ELR (cell line): ENCODE results near the gene COL17A1.

Source experiments
- DNase-seq: peaks from one replicate; pipeline ENCODE4 v3.0.0-alpha.2; 2015; ENCODE audit warnings: low read depth

COL17A1 gene

GRCh38 chr10:104032144-104032775 lies 53.4 kb downstream of the COL17A1 start:
- no peak for DNase-seq

DNA sequence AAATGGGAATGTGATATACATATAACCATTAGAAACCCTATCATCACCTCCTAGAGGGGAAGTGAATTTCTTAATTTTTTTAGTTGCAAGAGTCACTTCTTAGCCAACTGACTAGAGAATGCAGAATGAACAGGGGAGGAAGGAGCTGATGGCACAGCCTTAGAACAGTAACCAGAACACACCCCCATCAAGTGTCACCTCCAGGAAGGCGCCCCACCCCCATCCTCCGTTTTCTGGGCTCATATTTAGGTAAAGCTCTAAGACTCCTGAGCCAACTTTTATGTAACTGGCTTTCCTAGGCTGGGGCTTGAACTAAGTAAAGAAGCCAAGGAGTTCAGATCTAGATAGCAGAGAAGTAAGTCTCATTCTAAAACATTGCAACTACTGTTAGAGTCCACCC lies 54.0 kb downstream of the COL17A1 start:
- DNase-seq = no peak

DNA sequence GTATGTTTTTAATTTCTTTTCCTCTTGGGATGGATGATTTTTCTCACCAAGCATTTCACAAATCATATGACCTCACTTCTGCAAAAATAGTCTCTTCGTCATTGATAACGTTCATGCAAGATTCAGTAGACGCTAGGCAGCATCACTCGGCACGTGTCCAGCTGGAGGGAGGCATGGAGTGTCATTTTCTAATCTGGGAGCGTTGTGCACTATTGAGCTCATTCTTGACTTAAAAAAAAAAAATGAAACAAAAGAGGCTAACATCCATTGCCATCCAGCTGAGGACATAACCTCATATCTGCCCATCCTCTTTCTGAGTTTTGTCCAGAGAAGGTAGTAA lies 56.2 kb downstream of the COL17A1 start:
- DNase-seq = no peak

DNA sequence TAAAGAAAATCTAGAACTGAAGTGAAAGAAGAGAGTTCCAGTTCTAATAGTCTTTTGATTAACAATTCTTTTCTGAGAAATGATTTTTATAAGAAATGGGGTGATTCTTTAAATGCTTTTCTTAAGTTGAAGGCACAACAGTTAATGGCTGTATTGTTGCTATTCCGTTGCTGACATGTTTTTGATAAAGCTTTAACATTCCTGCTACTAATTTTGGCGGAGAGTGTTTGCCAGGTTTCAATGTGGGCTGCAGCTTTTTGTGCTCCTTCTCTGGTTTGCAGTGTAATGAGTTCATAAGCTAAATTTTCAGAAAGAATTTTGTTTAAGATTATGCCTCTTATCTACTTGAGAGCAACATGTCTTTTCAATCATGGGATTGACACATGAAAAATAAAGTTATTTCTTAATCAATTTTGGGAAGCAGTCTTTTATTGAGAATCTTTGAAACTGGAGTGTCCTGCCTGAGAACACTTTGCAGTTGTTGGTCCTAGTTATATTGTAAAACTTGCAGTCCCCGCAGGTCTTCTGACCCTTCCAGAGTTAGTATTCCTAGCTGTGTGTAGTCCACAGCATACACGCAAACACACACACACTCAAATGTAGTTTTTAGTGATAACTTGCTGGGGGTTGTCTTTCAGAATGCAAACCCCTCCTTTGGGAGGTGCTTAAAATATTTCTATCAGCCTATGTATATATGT lies 56.7 kb downstream of the COL17A1 start:
- no peak for DNase-seq

DNA sequence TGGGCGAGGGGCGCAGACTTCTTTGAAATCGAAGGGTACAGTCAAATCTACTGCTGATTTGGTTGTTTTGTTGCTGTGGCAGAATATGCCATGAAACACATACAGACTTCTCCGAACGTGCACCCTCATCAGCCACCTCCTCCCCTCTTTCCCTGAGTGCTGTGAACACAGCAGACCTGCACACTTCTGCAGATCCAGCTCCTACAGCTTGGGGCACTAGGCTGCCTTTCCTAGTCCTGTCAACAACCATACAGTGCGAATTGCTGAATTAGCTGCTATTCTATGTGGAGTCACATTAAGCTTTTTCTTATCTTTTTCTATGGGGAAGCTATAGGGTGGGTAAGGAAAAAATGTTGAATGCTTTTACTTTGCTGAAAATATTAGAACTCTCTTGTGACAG lies 57.5 kb downstream of the COL17A1 start:
- DNase-seq = peak; percentile 39

DNA sequence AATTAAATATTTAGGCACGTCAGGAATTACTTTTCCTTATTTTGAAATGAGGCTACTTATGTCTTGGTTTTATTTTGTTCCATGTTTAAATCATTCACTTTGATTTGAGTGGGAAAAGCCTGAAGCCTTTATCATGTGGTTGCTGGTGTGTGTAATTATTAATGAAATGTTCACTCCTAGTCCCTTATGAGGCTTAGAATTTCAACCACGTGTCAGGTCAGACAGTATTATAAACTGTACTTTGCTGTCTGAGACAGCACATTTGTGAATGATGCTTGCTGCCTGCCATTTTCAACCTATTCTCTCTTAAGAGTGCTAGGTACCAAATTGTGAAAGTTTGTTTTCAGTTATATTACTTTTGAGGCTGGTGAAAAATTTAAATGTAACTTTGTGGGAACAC lies 58.9 kb downstream of the COL17A1 start:
- DNase-seq = no peak

DNA sequence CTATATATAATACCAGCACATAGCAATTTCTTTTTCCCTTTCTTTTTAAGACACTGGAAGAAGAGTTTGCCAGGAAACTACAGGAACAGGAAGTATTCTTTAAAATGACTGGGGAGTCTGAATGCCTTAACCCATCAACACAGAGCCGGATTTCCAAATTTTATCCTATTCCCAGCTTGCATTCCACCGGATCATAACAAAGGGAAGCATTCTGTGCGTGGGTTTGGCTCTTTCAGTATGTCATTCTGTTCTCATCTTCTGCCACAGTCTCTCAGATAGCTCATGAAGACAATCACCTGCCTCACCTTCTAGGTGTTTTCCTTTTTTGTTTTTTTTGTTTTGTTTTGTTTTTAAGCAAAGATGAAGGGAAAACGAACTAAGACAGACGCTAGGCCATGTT lies 60.2 kb downstream of the COL17A1 start:
- no peak for DNase-seq

DNA sequence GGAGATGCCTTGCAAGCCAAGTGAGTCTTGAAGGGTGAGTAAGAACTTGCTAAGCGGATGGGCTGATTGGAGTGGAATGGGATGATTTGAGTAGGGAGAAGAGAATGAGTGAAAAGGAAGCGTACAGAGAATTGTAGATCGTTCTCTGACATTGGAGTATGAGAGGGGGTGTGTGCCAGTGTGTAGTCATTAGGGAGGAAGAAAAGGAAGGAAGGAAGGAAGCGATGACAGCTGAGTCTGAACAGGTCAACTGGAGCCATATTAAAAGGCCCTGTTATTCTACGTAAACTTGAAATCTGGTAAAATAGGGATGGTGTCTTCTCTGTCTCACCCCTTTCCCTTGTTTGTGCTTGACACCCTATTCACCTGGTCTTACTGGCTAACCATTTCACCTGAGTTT lies 63.7 kb downstream of the COL17A1 start:
- no peak for DNase-seq

- DNase-seq = no peak
Observed at GRCh38 chr10:104021246-104021645, 64.4 kb downstream of the COL17A1 start.

DNA sequence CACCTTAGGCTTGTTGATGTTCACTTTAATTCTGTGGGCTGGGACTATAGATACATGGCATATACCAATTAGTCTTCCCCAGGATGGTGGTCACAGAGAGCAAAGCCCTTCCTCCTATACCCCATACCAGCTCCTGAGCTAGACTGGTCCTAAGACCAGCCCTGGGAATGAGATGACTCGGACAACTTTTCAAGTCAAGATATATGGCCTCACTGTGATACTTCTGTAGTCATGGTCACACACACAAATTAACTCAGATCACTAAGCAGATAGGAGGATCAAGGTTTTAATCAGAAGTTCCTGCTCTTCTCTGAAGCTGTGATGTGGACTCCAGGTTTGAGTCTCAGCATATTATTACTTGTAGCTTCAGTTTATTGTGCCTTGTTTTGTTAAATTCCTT lies 65.7 kb downstream of the COL17A1 start:
- no peak for DNase-seq

- DNase-seq = no peak
Observed at GRCh38 chr10:104018471-104018870, 67.2 kb downstream of the COL17A1 start.

DNA sequence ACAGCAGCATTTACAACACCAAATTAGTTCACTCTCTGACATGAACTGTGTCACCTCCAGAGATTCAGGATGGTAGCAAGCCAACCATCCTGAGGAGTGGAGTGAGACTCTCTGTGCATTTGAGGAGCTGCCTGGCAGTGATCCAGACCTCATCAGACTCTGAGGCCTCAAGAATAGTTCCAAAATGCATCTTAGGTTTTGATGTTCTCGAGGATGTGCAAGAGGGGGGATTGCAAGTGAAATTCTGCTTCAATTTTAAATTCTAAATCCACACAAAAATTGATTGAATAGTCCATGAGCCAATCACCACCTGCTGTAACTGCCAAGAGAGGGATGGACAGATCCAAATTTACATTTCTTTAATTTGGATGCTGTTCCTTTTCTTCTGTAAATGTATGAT lies 69.0 kb downstream of the COL17A1 start:
- no peak for DNase-seq

DNA sequence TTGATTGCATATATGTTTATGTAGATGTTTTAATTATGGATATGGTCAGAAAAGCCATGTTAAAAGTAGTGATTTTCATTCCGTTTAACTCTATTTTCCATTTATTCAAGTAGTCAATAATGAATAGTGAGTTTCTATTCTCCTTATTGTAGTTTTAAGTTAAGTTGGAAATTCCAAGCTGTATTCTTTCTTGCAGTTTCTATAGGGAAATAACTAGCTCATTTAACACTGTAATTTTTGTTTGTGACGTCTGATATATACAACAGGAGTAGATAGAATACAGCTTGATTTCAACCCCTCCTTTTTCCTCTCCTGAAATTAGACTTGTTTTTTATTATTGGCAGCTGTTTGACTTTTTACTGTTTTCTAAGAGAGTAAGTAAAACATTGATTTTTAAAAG lies 71.5 kb downstream of the COL17A1 start:
- DNase-seq = no peak

- DNase-seq = no peak
Observed at GRCh38 chr10:104013489-104013888, 72.2 kb downstream of the COL17A1 start.

DNA sequence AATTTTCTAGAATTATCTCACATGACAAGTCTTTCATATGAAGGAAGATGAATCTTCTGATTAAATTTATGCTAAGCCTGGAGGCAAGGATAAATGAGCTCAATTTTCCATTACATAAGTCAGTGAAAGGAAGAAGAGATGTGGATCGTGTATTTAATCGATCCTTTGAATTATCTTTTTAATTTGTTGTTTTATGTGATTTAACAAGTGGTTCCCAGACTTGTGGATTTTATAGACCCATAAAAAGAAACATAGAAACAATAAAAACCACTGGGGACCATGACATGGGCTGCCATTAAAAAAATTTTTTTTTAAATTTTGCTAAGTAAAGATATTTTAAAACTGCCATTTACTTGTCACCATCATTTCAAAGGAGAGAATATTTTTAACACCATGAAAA lies 73.8 kb downstream of the COL17A1 start:
- DNase-seq = no peak

GRCh38 chr10:104005172-104005863 lies 80.4 kb downstream of the COL17A1 start:
- DNase-seq = no peak

DNA sequence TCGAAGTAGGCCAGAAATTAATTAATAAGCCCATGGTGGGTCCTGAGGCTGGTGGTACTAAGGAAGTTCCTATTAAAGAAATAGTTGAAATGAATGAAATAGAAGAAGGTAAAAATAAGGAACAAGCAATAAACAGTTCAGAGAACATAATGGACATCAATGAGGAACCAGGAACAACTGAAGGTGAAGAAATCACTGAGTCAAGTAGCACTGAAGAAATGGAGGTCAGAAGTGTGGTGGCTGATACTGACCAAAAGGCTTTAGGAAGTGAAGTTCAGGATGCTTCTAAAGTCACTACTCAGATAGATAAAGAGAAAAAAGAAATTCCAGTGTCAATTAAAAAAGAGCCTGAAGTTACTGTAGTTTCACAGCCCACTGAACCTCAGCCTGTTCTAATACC lies 82.8 kb downstream of the COL17A1 start:
- DNase-seq = no peak

GRCh38 chr10:103998805-103999204 lies 86.9 kb downstream of the COL17A1 start:
- no peak for DNase-seq

DNA sequence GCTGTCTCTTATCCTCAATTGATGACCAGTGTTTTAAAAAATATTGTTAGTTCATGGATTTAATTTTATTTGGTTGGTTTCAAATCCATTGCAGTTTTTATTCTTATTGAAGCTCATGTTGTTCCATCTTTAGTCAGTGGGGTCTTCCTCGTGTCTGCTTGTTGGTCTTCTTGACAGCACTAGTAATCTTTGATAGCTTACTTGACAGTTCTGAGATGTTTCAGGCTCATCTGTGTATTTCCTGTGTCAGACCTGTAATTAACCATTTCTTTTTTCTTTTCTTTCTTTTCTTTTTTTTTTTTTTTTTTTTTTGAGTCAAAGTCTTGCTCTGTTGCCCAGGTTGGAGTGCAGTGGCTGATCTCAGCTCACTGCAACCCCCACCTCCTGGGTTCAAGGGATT lies 90.5 kb downstream of the COL17A1 start:
- no peak for DNase-seq

DNA sequence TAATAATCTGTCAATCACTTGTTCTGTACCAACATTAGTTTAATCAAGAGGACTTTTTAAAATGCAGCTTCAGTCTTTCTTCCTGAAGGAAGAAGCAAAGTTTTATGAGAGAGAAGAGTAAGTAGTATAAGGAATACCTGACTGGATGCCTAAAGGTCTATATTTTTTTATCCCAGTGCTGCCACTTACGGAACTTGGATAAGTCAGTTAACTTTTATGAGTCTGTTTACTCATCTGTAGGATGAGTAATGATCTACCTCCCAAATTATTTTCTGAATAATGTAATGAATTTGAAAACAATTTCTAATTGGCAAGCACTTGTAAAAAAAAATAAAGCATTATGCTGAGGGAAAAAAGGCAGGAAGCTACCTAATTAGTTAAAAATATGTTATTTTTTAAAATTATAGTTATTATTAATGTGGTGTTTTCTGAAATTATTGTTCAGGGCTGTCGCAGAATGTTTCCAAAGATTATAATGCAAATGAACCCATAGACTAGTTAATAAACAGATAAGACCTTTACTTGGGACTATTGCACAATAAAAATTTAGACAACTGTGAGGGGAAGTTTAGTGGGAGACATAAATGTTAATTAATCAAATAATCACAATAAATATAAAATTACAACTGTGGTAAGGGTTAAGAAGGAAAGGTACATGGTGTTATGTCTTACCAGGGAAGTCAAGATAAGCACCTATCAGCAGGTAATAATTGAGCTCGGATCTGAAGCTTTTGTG lies 94.1 kb downstream of the COL17A1 start:
- DNase-seq = peak; percentile 54

- DNase-seq = no peak
Observed at GRCh38 chr10:103990531-103990930, 95.1 kb downstream of the COL17A1 start.

GRCh38 chr10:103990121-103990520 lies 95.6 kb downstream of the COL17A1 start:
- DNase-seq = peak; percentile 27

GRCh38 chr10:103986360-103986759 lies 99.3 kb downstream of the COL17A1 start:
- no peak for DNase-seq
